Smooth muscle cell (in vitro differentiated cells): ENCODE results near the gene CRB3. TPM values are rescaled to one million over a fixed set of nuclear protein-coding genes. Genes with fewer than 3 reads are reported as not detected.

Source experiments
- DNase-seq: peaks from one replicate; lab custom pipeline; 2025; ENCODE audit not compliant: unreplicated experiment; lab: John Stamatoyannopoulos, UW
- H2AFZ ChIP-seq: fragments of 200-600 bp; sonication (generic); 2 replicates; pipeline ENCODE4 v1.6.0; 2016; ENCODE audit warnings: antibody characterized with exemption, low read depth, mild to moderate bottlenecking
- H3F3A ChIP-seq: fragments of 200-600 bp; sonication (generic); 2 replicates; pipeline ENCODE4 v1.6.0; 2017; ENCODE audit warnings: antibody characterized with exemption, low read depth
- H3K27ac ChIP-seq: fragments of 200-600 bp; sonication (generic); 2 replicates; pipeline ENCODE4 v1.5.1; 2016; ENCODE audit warnings: low read depth, mild to moderate bottlenecking
- H3K27me3 ChIP-seq: fragments of 200-600 bp; sonication (generic); 2 replicates; pipeline ENCODE4 v1.6.1; 2016; ENCODE audit warnings: low read depth, mild to moderate bottlenecking
- H3K36me3 ChIP-seq: fragments of 200-600 bp; sonication (generic); 2 replicates; pipeline ENCODE4 v1.5.1; 2016; ENCODE audit warnings: low read depth
- H3K4me1 ChIP-seq: fragments of 200-600 bp; sonication (generic); 2 replicates; pipeline ENCODE4 v1.5.1; 2016; ENCODE audit warnings: low read depth
- H3K4me2 ChIP-seq: fragments of 200-600 bp; sonication (generic); 2 replicates; pipeline ENCODE4 v1.6.0; 2016; ENCODE audit warnings: mild to moderate bottlenecking
- H3K4me3 ChIP-seq: fragments of 200-600 bp; sonication (generic); 2 replicates; pipeline ENCODE4 v1.5.1; 2016; ENCODE audit warnings: mild to moderate bottlenecking
- H3K79me2 ChIP-seq: fragments of 200-600 bp; sonication (generic); 2 replicates; pipeline ENCODE4 v1.6.0; 2016; ENCODE audit warnings: low read depth, mild to moderate bottlenecking
- H3K9ac ChIP-seq: fragments of 200-600 bp; sonication (generic); 2 replicates; pipeline ENCODE4 v1.6.0; 2016; ENCODE audit warnings: low read depth
- H3K9me3 ChIP-seq: fragments of 200-600 bp; sonication (generic); replicated peaks from 2 replicates; pipeline ENCODE4 v1.5.1; 2016; ENCODE audit warnings: low read depth
- H4K20me1 ChIP-seq: fragments of 200-600 bp; sonication (generic); 2 replicates; pipeline ENCODE4 v1.6.0; 2016; ENCODE audit warnings: low read depth
- CTCF ChIP-seq: fragments of 200-600 bp; sonication (generic); IDR thresholded peaks from 2 replicates; pipeline ENCODE4 v1.5.1; 2017; ENCODE audit warnings: borderline replicate concordance, mild to moderate bottlenecking, antibody characterized with exemption; ENCODE audit not compliant: insufficient read depth, poor library complexity, severe bottlenecking
- WGBS: methylation state at CpG from one replicate; pipeline ENCODE4 v1.1.7; 2016; ENCODE audit warnings: low lambda C conversion rate; 5-methylcytosine and 5-hydroxymethylcytosine counted together
- polyA plus RNA-seq: library from polyadenylated mRNA; unstranded; fragments of >200 nt; fragmentation: Nextera tagmentation; extraction: Ambion mirVana; gene quantifications from 2 replicates; pipeline ENCODE4 v1.2.1, GENCODE V29; 2016
- total RNA-seq: library from RNA; depleted of rRNA; stranded (reverse); fragments of >200 nt; gene quantifications from 2 replicates; pipeline ENCODE4 v1.2.3, GENCODE V29; 2014

CRB3 gene
- total and polyA plus RNA-seq, 2 experiments from 2014 or later: 2.5 to 4.0 TPM

DNA sequence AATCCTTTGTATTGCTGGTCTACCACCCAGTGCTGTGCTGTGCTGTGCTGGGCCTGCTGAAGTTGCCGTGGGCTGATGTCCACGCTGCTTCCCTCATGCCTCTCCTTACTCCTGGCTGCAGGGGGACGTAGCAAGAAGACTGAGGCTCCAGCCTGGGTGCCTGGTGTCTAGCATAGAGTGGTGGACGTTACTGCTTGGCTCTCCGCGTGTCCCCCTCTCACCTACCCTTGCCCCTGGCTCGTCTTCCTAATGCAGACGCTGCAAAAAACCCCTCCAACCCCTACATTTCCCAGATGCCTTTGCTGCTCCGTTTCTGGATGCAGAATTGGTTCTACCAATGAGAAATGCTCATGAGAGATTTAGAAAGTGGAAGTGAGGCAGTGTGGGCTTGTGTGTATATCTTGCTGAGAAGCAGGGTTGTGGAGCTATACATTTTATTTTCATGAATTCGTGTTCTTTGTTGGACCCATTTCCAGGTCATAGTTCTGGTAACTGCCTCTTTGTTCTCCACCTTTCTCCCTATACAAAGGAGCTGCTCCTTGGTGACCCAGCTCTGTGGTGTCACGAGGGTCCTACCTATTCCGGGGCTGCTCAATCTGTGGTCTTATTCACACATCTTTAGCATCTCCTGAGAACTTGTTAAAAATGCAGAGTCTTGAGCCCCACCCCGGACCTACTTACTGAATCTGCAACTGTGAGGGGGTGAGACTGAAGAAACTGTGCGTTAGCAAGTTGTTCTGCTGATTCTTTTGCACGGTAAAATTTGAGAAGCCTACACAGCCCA lies 25.4 kb downstream of the CRB3 start:
- Histone ChIP-seq H2AFZ (no peak overlapping the region), H3F3A (no peaks in the 10 kb centered on the region), H3K79me2 (no peaks in the 10 kb centered on the region), H3K4me2 (no peak overlapping the region), H3K36me3 (no peaks in the 10 kb centered on the region), H3K27me3 (no peaks in the 10 kb centered on the region), H3K4me1 (no peaks in the 10 kb centered on the region), H3K27ac (no peak overlapping the region), H4K20me1 (no peaks in the 10 kb centered on the region), H3K9me3 (no peaks in the 10 kb centered on the region), H3K4me3 (no peak overlapping the region), H3K9ac (no peak overlapping the region)
- DNase-seq: no peak
- no peak for TF ChIP-seq CTCF
- 71% methylated on average over 15 of the region's 15 CpGs for WGBS

- H3K9me3 ChIP-seq: no peaks in the 10 kb centered on the region
- H3F3A ChIP-seq: no peaks in the 10 kb centered on the region
- H3K4me3 ChIP-seq: no peak overlapping the region
- H3K4me1 ChIP-seq: no peaks in the 10 kb centered on the region
- WGBS: 86% methylated on average over 2 of the region's 2 CpGs
- DNase-seq: no peak
- no peaks in the 10 kb centered on the region for H3K27me3 ChIP-seq
- H4K20me1 ChIP-seq: no peaks in the 10 kb centered on the region
- H3K36me3 ChIP-seq: no peaks in the 10 kb centered on the region
- no peak overlapping the region for H3K9ac ChIP-seq
- H3K27ac ChIP-seq: no peak overlapping the region
- TF ChIP-seq CTCF: no peak
- no peak overlapping the region for H2AFZ ChIP-seq
- no peaks in the 10 kb centered on the region for H3K79me2 ChIP-seq
- H3K4me2 ChIP-seq: no peak overlapping the region
Observed at GRCh38 chr19:6490134-6490533, 26.1 kb downstream of the CRB3 start.

- no peak overlapping the region for H3K4me3 ChIP-seq
- H3K9ac ChIP-seq: no peak overlapping the region
- H4K20me1 ChIP-seq: no peaks in the 10 kb centered on the region
- H2AFZ ChIP-seq: no peak overlapping the region
- no peaks in the 10 kb centered on the region for H3K36me3 ChIP-seq
- H3K9me3 ChIP-seq: no peaks in the 10 kb centered on the region
- H3K4me2 ChIP-seq: no peak overlapping the region
- H3K27me3 ChIP-seq: no peaks in the 10 kb centered on the region
- WGBS: 82% methylated on average over 4 of the region's 4 CpGs
- no peak for TF ChIP-seq CTCF
- no peak for DNase-seq
- no peaks in the 10 kb centered on the region for H3K79me2 ChIP-seq
- no peaks in the 10 kb centered on the region for H3F3A ChIP-seq
- no peaks in the 10 kb centered on the region for H3K4me1 ChIP-seq
- H3K27ac ChIP-seq: no peak overlapping the region
Observed at GRCh38 chr19:6491802-6492592, 27.9 kb downstream of the CRB3 start.
